Heart right ventricle (tissue), 16 donors: ENCODE data around the gene KDM8. TPM values are rescaled to one million over a fixed set of nuclear protein-coding genes. Genes with fewer than 3 reads are reported as not detected.
"Not testable (repeated sequence)": the region's sequence is repeated elsewhere in the genome, so short reads cannot be mapped to it uniquely, and the experiment has no call there.

Experiments used
- ATAC-seq, 8 donors: fragments of 200-7000 bp; cut with Tn5 transposase; one replicate each; pipeline ENCODE4 v1.9.1; 2020; ENCODE audit warnings: mild to moderate bottlenecking in 8 of 8, moderate library complexity in 8 of 8, moderate number of reproducible peaks in 1 of 8
- DNase-seq, 2 donors: peaks; one replicate each; pipeline ENCODE4 v3.0.0-alpha.2; 2020
- H3K27ac ChIP-seq, 10 donors: fragments of 200-600 bp; sonication (generic) in 2 of 10; one replicate each; pipeline versions ENCODE4 v1.5.0 to v1.8.0; 2020 to 2022; ENCODE audit warnings: mild to moderate bottlenecking in 3 of 10
- H3K27me3 ChIP-seq, 7 donors: fragments of 200-600 bp; one replicate each; pipeline ENCODE4 v1.8.0; 2021 to 2022; ENCODE audit warnings: mild to moderate bottlenecking in 2 of 7
- H3K36me3 ChIP-seq, 9 donors: fragments of 200-600 bp; sonication (generic) in 1 of 9; one replicate each; pipeline versions ENCODE4 v1.5.0 to v1.8.0; 2020 to 2022; ENCODE audit warnings: mild to moderate bottlenecking in 2 of 9
- H3K4me1 ChIP-seq, 9 donors: fragments of 200-600 bp; sonication (generic) in 1 of 9; one replicate each; pipeline versions ENCODE4 v1.5.0 to v1.8.0; 2020 to 2022; ENCODE audit warnings: mild to moderate bottlenecking in 4 of 9
- H3K4me3 ChIP-seq, 10 donors: fragments of 200-600 bp; sonication (generic) in 2 of 10; one replicate each; pipeline versions ENCODE4 v1.5.0 to v1.8.0; 2020 to 2022; ENCODE audit warnings: mild to moderate bottlenecking in 7 of 10, moderate library complexity in 2 of 10
- H3K9me3 ChIP-seq, 11 donors: fragments of 200-600 bp in 10 of 11; sonication (generic) in 2 of 11; one replicate each; pipeline versions ENCODE4 v1.5.0 to v1.8.0; 2013 to 2022; ENCODE audit warnings: mild to moderate bottlenecking in 2 of 11, control low read depth in 1 of 11, moderate library complexity in 1 of 11
- CTCF ChIP-seq, 9 donors: fragments of 200-600 bp; sonication (generic) in 2 of 9; IDR thresholded peaks; one replicate each; pipeline versions ENCODE4 v1.5.0 to v1.8.0; 2021 to 2022; ENCODE audit warnings: antibody characterized with exemption in 9 of 9, mild to moderate bottlenecking in 5 of 9, moderate library complexity in 1 of 9
- WGBS, 2 donors: extraction: QIAGEN DNeasy Blood & Tissue Kit; methylation state at CpG; one replicate each; pipeline ENCODE4 v1.1.7; 2013; ENCODE audit warnings: inconsistent platforms in 1 of 2; 5-methylcytosine and 5-hydroxymethylcytosine counted together
- intact Hi-C, 10 donors: fragments of 100-400 bp; cut with DNase I; formaldehyde crosslinking; loops; one replicate each; pipeline versions ENCODE4 v1.11.1 to v1.14.2; 2022
- polyA plus RNA-seq, 2 donors: library from polyadenylated mRNA; stranded (reverse); fragments of 200-250 nt; gene quantifications; one replicate each; pipeline ENCODE4 v1.2.3, GENCODE V29; 2013
- total RNA-seq, 10 donors: library from RNA; stranded (reverse); fragmentation: NEBNext Ultra II Directional in 3 of 10; extraction: Animal tissue kit (Norgen Biotek cat#: 25700) in 3 of 10; gene quantifications; one replicate each; pipeline versions ENCODE4 v1.2.1 to v1.2.4, GENCODE V29; 2021 to 2023
- donor health status: Arrhythmogenic right ventricular cardiomyopathy.
- donor health status: ischemic (EF 13 %, LVEDD 7.1; RV severe dilation, severe dysfunction).
- donor health status: healthy with polysubstance abuse.
- donor health status: DM: no; HTN: yes; CAD: no.
- donor health status: DM: no; HTN: no; CAD: no.
- donor health status: ischemic (EF 25% LVEDD 6.9; RV normal size, moderate dysfunction).
- donor health status: ischemic (EF 25% LVEDD 5.7; RV mildly dilated, moderate dysfunction).
- donor health status: healthy.
- donor health status: DM: yes; HTN: yes; CAD: no.
- donor health status: Ischemic cardiomyopathy.
- donor health status: ischemic (EF 35%, LVEDD 5.7; RV mildly dilated, moderate dysfunction).
- donor health status: nonischemic (EF 11% LVEDD 7.7; RV severe dilation, severe dysfunction).
- donor health status: DM: yes; HTN: yes; CAD: no.
- donor health status: PGD.
- donor health status: ischemic (EF 29% LVEDD 5.4; RV normal size, mild dysfunction).
- donor health status: nonischemic (EF 23%, LVEDD 6.1; RV moderate dilation, normal function).

KDM8 gene
- total and polyA plus RNA-seq, 12 donors = 1.5 to 5.8 (median 3.3) TPM

- Histone ChIP-seq H3K4me3 (no peak overlapping the region), H3K4me1 (peaks cover 0 to 44% (median 3%) of the 10 kb centered on the region in 9 donors), H3K9me3 (no peaks in the 10 kb centered on the region), H3K36me3 (peaks cover 0 to 26% (median 12%) of the 10 kb centered on the region in 9 donors), H3K27ac (no peak overlapping the region), H3K27me3 (no peaks in the 10 kb centered on the region)
- WGBS, 2 donors = 80 to 84% methylated on average over 4 of the region's 4 CpGs
- intact Hi-C loops = no loop called here
- no peak for TF ChIP-seq CTCF (IDR thresholded peaks at IDR 0.05)
- DNase-seq (no peak), ATAC-seq (no peak)
Observed at GRCh38 chr16:27259710-27260109, 56.4 kb downstream of the KDM8 start.

DNA sequence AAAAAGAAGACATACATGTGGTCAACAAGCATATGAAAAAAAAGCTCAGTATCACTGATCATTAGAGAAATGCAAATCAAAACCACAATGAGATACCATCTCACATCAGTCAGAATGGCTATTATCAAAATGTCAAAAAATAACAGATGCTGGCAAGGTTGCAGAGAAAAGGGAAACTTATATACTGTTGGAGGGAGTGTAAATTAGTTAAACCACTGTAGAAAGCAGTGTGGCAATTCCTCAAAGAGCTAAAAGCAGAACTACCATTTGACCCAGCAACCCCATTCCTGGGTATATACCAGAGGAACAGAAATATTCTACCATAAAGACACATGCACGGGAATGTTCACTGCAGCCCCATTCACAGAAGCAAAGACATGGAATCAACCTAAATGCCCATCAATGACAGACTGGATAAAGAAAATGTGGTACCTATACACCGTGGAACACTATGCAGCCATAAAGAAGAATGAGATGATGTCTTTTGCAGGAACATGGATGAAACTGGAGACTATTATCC is 59.6 kb downstream of the KDM8 start:
- peaks cover 0 to 43% (median 6%) of the 10 kb centered on the region in 9 donors for H3K4me1 ChIP-seq
- ATAC-seq, H3K36me3 ChIP-seq, H3K27me3 ChIP-seq, H3K27ac ChIP-seq, H3K9me3 ChIP-seq, DNase-seq, H3K4me3 ChIP-seq, intact Hi-C loops: not testable (repeated sequence)
- WGBS, 2 donors = 93 to 95% methylated on average over 2 of the region's 2 CpGs

- H3K9me3 ChIP-seq = no peaks in the 10 kb centered on the region
- TF ChIP-seq CTCF (IDR thresholded peaks at IDR 0.05) = no peak
- no peak for DNase-seq
- ATAC-seq = no peak
- peaks cover 0 to 3% (median 0%) of the 10 kb centered on the region in 9 donors for H3K36me3 ChIP-seq
- no peaks in the 10 kb centered on the region for H3K27me3 ChIP-seq
- intact Hi-C loops = no loop called here
- H3K27ac ChIP-seq = no peak overlapping the region
- WGBS, 2 donors = 77 to 86% methylated on average over 6 of the region's 6 CpGs
- peaks cover 0 to 36% (median 8%) of the 10 kb centered on the region in 9 donors for H3K4me1 ChIP-seq
- H3K4me3 ChIP-seq = no peak overlapping the region
Observed at GRCh38 chr16:27264151-27264550, 60.8 kb downstream of the KDM8 start.

DNA sequence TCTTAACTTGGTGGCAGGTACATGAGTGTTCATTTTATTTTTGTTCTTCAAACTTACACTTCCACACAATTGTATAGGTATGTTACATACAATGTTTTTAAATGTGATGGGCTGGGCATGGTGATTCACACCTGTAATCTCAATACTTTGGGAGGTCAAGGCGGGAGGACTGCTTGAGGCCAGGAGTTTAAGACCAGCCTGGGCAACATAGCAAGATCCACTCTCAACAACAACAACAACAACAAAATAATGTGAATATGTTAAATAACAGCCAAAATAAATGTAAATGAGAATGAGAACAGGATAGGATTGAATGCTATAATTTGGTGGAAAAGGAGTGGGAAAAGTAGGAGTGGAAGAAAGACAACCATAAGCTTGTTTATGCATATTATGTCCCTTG is 62.7 kb downstream of the KDM8 start:
- TF ChIP-seq CTCF (IDR thresholded peaks at IDR 0.05) = no peak
- Histone ChIP-seq H3K36me3 (peaks cover 0 to 3% (median 0%) of the 10 kb centered on the region in 9 donors), H3K27me3 (no peaks in the 10 kb centered on the region), H3K4me1 (peaks cover 0 to 35% (median 9%) of the 10 kb centered on the region in 9 donors), H3K9me3 (no peaks in the 10 kb centered on the region), H3K27ac (no peak overlapping the region), H3K4me3 (no peak overlapping the region)
- ATAC-seq (no peak), DNase-seq (no peak)
- intact Hi-C loops = no loop called here
- WGBS, 2 donors = 96 to 100% methylated on average over 1 of the region's 1 CpG

GRCh38 chr16:27267037-27267677 is 63.8 kb downstream of the KDM8 start:
- no peak for TF ChIP-seq CTCF (IDR thresholded peaks at IDR 0.05)
- WGBS, 2 donors = 91 to 92% methylated on average over 8 of the region's 8 CpGs
- DNase-seq (no peak), ATAC-seq (no peak)
- Histone ChIP-seq H3K4me1 (peaks cover 0 to 34% (median 9%) of the 10 kb centered on the region in 9 donors), H3K36me3 (peaks cover 0 to 3% (median 0%) of the 10 kb centered on the region in 9 donors), H3K27me3 (no peaks in the 10 kb centered on the region), H3K4me3 (no peak overlapping the region), H3K9me3 (no peaks in the 10 kb centered on the region), H3K27ac (no peak overlapping the region)
- intact Hi-C loops = no loop called here
